DOHH2 (cell line): ENCODE data around the gene MRPL10.

Experiments
- EZH2phosphoT487 ChIP-seq: fragments of 200-600 bp; sonication (generic); IDR thresholded peaks from 2 replicates; pipeline ENCODE4 v1.6.1; 2017; ENCODE audit warnings: borderline replicate concordance, mild to moderate bottlenecking, antibody characterized with exemption, low read length, moderate library complexity, mixed read lengths
- TF ChIP-seq, protein P1 (sequence below): fragments of 200-600 bp; sonication (generic); IDR thresholded peaks from one replicate; pipeline ENCODE4 v1.5.1; 2014; ENCODE audit warnings: antibody characterized with exemption, mild to moderate bottlenecking, low read depth, low read length; ENCODE audit not compliant: poor library complexity, severe bottlenecking

DNA sequence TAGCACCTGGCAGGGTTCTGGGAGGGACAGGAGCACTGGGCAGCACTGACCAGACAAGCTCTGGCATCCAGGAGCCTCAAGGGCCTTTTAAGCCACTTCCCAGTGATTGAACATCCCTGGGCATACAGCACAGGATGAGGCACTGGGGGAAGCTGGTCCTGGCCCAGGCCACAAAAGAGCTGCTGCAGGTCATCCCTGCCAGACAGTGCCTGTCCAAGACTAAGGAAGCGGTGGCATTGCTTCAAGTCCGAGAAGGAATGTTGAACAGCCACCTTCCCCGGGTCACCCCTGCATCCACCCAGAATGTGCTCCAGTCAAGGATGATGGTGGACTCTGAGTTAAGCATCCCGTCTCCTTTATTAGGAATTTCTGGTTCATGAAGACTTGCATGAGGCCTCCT lies 8.6 kb downstream of the MRPL10 start:
- TF ChIP-seq, protein P1, sequence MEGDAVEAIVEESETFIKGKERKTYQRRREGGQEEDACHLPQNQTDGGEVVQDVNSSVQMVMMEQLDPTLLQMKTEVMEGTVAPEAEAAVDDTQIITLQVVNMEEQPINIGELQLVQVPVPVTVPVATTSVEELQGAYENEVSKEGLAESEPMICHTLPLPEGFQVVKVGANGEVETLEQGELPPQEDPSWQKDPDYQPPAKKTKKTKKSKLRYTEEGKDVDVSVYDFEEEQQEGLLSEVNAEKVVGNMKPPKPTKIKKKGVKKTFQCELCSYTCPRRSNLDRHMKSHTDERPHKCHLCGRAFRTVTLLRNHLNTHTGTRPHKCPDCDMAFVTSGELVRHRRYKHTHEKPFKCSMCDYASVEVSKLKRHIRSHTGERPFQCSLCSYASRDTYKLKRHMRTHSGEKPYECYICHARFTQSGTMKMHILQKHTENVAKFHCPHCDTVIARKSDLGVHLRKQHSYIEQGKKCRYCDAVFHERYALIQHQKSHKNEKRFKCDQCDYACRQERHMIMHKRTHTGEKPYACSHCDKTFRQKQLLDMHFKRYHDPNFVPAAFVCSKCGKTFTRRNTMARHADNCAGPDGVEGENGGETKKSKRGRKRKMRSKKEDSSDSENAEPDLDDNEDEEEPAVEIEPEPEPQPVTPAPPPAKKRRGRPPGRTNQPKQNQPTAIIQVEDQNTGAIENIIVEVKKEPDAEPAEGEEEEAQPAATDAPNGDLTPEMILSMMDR = no peak
- no peak for TF ChIP-seq EZH2phosphoT487
